Uterus (tissue), 2 donors: ENCODE measurements around the gene SPG21.

Experiments
- POLR2A ChIP-seq, 2 donors: fragments of 450-650 bp; IDR thresholded peaks; one replicate each; pipeline ENCODE4 v1.6.1; 2016; ENCODE audit warnings: antibody characterized with exemption in 2 of 2, mild to moderate bottlenecking in 1 of 2, moderate library complexity in 1 of 2
- TF ChIP-seq, protein P1 (sequence below), 4 experiments: fragments of 200-600 bp in 2 of 4; fragments of 450-650 bp in 2 of 4; sonication (generic) in 2 of 4; IDR thresholded peaks; one replicate each; pipeline ENCODE4 v1.5.1; 2016 to 2019; ENCODE audit warnings: antibody characterized with exemption in 4 of 4, mild to moderate bottlenecking in 2 of 4, moderate library complexity in 1 of 4

DNA sequence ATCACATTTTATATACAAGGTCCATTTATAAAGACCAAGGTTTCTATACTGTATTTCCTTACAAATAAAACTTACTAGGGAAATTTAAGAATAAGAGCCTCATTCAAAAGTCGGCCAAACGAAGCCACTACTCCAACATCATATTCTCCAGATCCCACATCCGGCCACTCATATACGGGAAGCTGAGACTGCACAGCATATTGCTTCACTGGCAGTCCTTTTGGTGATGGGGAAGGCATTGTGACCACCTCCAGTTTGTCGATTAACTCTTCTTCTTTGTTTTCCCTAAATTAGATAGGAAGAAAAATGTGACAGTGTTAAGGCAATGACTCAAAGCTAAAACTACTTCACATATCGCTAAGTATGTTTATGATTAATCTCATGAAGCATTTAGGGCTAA is 37.0 kb upstream of the SPG21 start:
- TF ChIP-seq, protein P1, sequence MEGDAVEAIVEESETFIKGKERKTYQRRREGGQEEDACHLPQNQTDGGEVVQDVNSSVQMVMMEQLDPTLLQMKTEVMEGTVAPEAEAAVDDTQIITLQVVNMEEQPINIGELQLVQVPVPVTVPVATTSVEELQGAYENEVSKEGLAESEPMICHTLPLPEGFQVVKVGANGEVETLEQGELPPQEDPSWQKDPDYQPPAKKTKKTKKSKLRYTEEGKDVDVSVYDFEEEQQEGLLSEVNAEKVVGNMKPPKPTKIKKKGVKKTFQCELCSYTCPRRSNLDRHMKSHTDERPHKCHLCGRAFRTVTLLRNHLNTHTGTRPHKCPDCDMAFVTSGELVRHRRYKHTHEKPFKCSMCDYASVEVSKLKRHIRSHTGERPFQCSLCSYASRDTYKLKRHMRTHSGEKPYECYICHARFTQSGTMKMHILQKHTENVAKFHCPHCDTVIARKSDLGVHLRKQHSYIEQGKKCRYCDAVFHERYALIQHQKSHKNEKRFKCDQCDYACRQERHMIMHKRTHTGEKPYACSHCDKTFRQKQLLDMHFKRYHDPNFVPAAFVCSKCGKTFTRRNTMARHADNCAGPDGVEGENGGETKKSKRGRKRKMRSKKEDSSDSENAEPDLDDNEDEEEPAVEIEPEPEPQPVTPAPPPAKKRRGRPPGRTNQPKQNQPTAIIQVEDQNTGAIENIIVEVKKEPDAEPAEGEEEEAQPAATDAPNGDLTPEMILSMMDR (IDR thresholded peaks at IDR 0.05), result no peak
- no peak for TF ChIP-seq POLR2A (IDR thresholded peaks at IDR 0.05)
